ENCODE data around the gene SPRY2. TPM values are rescaled to one million over a fixed set of nuclear protein-coding genes. Genes with fewer than 3 reads are reported as not detected.

The SPRY2 gene
- total and polyA plus RNA-seq, 2 of the 8 experiments (the other 6 are each of a cell fraction or from before 2014, with no cell fraction given), result 37.7 to 37.9 TPM

GRCh38 chr13:80299046-80299445, 41.9 kb downstream of the SPRY2 start:
- Histone ChIP-seq H3K23ac (ENCODE audit: insufficient read length) (no peak overlapping the region), H3K4me3 (ENCODE audit: extremely low read depth in 1 of 4, insufficient read depth in 2 of 4, low read depth in 3 of 4, low read length in 4 of 4) (no peak overlapping the region), H4K91ac (replicated peaks; ENCODE audit: insufficient read length, low read length) (no peak overlapping the region), H3K56ac (replicated peaks; ENCODE audit: insufficient read length, low read depth, low read length) (no peak overlapping the region), H2BK120ac (replicated peaks; ENCODE audit: low read depth, low read length) (no peak overlapping the region), H2BK5ac (ENCODE audit: low read depth, low read length) (no peak overlapping the region), H2BK20ac (ENCODE audit: low read length) (no peak overlapping the region), H3K4me1 (replicated peaks in 1 of 4; ENCODE audit: control insufficient read depth in 3 of 4, insufficient read depth in 4 of 4, low read length in 3 of 4) (peaks cover 1 to 6% (median 5%) of the 10 kb centered on the region in 4 experiments; a peak in 4 of 7 replicates), H3K4me2 (ENCODE audit: insufficient read depth in 1 of 2, low read depth in 2 of 2, low read length in 2 of 2) (no peak overlapping the region), H3K4ac (replicated peaks; ENCODE audit: insufficient read length, low read depth, low read length) (no peak overlapping the region), H2BK15ac (ENCODE audit: low read length) (no peak overlapping the region), H4K5ac (ENCODE audit: insufficient read length, low read depth, low read length) (no peak overlapping the region), H2AK5ac (ENCODE audit: low read depth, low read length) (no peak overlapping the region), H3K14ac (ENCODE audit: insufficient read length) (no peak overlapping the region), H3K27me3 (replicated peaks in 1 of 4; ENCODE audit: control insufficient read depth in 3 of 4, extremely low read depth in 1 of 4, insufficient read depth in 3 of 4, low read length in 3 of 4) (no peaks in the 10 kb centered on the region), H4K8ac (ENCODE audit: extremely low read depth, insufficient read depth, low read length) (no peak overlapping the region), H3K18ac (ENCODE audit: extremely low read depth, low read length) (no peak overlapping the region), H3K79me2 (ENCODE audit: control insufficient read depth in 1 of 2, insufficient read depth in 2 of 2, low read length in 2 of 2) (no peaks in the 10 kb centered on the region), H3K23me2 (ENCODE audit: low read depth, low read length) (no peaks in the 10 kb centered on the region), H3K9ac (replicated peaks in 1 of 4; ENCODE audit: extremely low read depth in 1 of 4, low read depth in 3 of 4, low read length in 3 of 4) (no peak overlapping the region), H3K79me1 (ENCODE audit: low read depth, low read length) (no peaks in the 10 kb centered on the region), H2AFZ (ENCODE audit: low read length) (no peak overlapping the region), H4K20me1 (replicated peaks in 1 of 2; ENCODE audit: control insufficient read depth in 1 of 2, insufficient read depth in 2 of 2, low read length in 2 of 2) (no peaks in the 10 kb centered on the region), H2BK12ac (ENCODE audit: low read depth, low read length) (no peak overlapping the region), H3K9me3 (ENCODE audit: insufficient read depth in 2 of 2, low read depth in 1 of 2, low read length in 1 of 2) (no peaks in the 10 kb centered on the region; a peak in 1 of 4 replicates), H3K27ac (ENCODE audit: low read depth, low read length) (no peak overlapping the region), H3K36me3 (ENCODE audit: control insufficient read depth in 2 of 4, insufficient read depth in 4 of 4, low read length in 3 of 4) (no peaks in the 10 kb centered on the region)
- POLR2A ChIA-PET (ENCODE audit: partially characterized antibody), result interaction anchor here (1.7 kb wide), 1 partner anchor 38 kb away, joined by 3 read pairs; no protein-coding TSS in a partner anchor
- CTCF ChIA-PET (ENCODE audit: partially characterized antibody), result interaction anchor here (1.2 kb wide), 1 partner anchor 42 kb away, joined by 3 read pairs; the partner anchor contains the start of gene SPRY2
- DNase-seq (ENCODE audit: low read depth in 1 of 2, low spot score in 2 of 2) (no peak), FAIRE-seq (no peak)
- TF ChIP-seq KDM4A (IDR thresholded peaks at IDR 0.05; ENCODE audit: low read depth, low read length, severe bottlenecking) (no peak), TAF1 (IDR thresholded peaks at IDR 0.05; ENCODE audit: low read depth, low read length) (no peak), BCL11A (IDR thresholded peaks at IDR 0.05; ENCODE audit: low read depth in 2 of 2, low read length in 2 of 2) (no peak), SIN3A (conservative IDR thresholded peaks at IDR 0.05 in 1 of 2, IDR thresholded peaks at IDR 0.05 in 1 of 2; ENCODE audit: low read depth in 1 of 2, low read length in 2 of 2) (no peak), RNF2 (IDR thresholded peaks at IDR 0.05; ENCODE audit: borderline replicate concordance, low read depth, low read length, missing control alignments, poor library complexity, severe bottlenecking) (no peak), HDAC6 (IDR thresholded peaks at IDR 0.05; ENCODE audit: low read depth, low read length) (no peak), TEAD4 (IDR thresholded peaks at IDR 0.05; ENCODE audit: low read depth, low read length) (no peak), CREB1 (IDR thresholded peaks at IDR 0.05) (no peak), BRCA1 (IDR thresholded peaks at IDR 0.05; ENCODE audit: low read depth, low read length) (no peak), NRF1 (IDR thresholded peaks at IDR 0.05; ENCODE audit: low read depth, low read length) (no peak), SRF (IDR thresholded peaks at IDR 0.05; ENCODE audit: low read depth, low read length) (no peak), MAFK (IDR thresholded peaks at IDR 0.05; ENCODE audit: low read depth, low read length) (no peak), GTF2F1 (IDR thresholded peaks at IDR 0.05; ENCODE audit: borderline replicate concordance, low read depth, low read length) (no peak), RFX5 (IDR thresholded peaks at IDR 0.05; ENCODE audit: borderline replicate concordance, low read depth, low read length) (no peak), ATF3 (IDR thresholded peaks at IDR 0.05; ENCODE audit: insufficient read depth, low read depth, low read length) (no peak)

Measured in H1 (cell line).